LNCaP clone FGC (cell line): Measurements from ENCODE around the gene BPIFB3.

Experiments
- DNase-seq: peaks from one replicate; pipeline ENCODE4 v3.0.0-alpha.2; 2011; ENCODE audit warnings: low read depth
- H3K4me3 ChIP-seq: 2 replicates; pipeline ENCODE4 v1.5.1; 2011; ENCODE audit warnings: mild to moderate bottlenecking, low read depth, low read length, control low read depth
- CTCF ChIP-seq: IDR thresholded peaks from 2 replicates; pipeline ENCODE4 v1.5.1; 2012; ENCODE audit warnings: mild to moderate bottlenecking; ENCODE audit not compliant: control insufficient read depth, insufficient read depth; ENCODE audit errors: extremely low read depth

The BPIFB3 gene

DNA sequence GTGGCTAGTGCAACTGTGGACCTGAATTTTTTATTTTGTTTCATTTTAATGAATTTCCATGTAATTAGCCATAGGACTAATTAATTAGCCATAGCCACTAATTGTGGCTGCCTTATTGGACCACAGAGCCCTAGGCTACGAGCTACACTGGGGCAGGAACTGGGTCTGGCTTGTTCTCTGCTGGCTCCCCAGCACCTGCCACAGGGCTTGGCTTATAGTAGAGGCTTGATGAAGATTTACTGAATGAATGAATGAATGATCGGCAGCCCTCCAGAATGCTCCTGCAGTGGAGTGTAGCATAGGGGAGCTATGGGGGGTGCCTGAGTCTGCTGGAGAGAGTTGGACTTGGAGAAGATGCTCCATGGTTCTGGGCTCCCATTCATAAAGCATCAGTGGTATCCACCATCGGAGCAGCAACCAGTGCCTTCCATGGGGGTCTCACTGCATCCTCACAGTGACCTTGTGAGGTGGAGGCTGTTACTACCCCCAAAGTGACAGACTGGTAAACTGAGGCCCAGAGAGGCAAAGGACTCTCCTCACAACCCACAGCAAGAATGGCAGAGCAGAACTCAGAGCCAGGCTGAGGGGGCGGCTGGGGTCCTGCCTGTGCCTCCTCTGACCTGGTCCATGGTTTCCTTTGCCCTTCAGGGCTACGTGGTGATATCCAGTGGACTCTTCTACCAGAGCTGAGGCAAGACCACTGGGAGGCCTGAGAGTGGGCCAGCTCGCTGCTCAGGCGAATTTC is 30.8 kb upstream of the BPIFB3 start:
- TF ChIP-seq CTCF, result no peak
- no peak overlapping the region for H3K4me3 ChIP-seq
- no peak for DNase-seq

DNA sequence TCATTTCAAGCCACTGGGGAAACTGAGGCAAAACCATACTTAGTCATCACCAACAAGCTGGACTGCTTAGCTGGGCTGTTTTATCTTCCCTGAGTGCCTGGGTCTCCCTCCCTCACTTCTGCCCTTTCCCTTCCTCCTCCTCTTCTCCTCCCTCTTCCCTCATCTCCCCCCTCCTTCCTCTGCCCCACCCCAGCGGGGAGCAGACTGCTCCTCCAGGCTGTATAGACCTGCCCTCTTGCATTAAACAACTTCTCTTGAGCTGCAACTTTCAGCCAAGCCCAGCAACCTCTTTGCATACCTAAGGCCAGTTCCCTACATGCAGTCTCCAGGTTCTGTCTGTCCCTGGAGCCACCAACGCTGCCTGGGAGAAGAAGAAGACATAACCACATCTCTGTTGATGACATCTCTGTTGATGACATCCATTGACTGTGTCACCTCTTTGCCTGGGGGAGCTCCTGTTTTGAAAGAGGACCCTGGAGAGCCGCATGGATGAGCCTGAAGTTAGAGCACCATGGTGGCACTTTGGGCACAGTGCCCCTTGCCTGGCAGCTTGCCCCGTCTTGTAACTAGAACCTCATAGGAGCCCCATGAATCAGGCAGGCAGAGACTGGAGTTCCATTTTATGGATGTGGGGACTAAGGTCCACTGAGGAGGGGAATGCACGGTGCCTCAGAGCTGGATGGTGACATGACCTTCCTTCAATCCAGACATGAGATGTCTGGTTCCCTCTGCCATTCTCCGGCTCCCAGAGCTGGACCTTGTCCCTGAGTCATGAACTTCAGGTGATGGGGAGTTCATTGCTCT is 30.1 kb upstream of the BPIFB3 start:
- no peak overlapping the region for H3K4me3 ChIP-seq
- no peak for TF ChIP-seq CTCF
- DNase-seq, result no peak

- no peak overlapping the region for H3K4me3 ChIP-seq
- no peak for TF ChIP-seq CTCF
Measured at GRCh38 chr20:33024243-33024560, 29.5 kb upstream of the BPIFB3 start.

DNA sequence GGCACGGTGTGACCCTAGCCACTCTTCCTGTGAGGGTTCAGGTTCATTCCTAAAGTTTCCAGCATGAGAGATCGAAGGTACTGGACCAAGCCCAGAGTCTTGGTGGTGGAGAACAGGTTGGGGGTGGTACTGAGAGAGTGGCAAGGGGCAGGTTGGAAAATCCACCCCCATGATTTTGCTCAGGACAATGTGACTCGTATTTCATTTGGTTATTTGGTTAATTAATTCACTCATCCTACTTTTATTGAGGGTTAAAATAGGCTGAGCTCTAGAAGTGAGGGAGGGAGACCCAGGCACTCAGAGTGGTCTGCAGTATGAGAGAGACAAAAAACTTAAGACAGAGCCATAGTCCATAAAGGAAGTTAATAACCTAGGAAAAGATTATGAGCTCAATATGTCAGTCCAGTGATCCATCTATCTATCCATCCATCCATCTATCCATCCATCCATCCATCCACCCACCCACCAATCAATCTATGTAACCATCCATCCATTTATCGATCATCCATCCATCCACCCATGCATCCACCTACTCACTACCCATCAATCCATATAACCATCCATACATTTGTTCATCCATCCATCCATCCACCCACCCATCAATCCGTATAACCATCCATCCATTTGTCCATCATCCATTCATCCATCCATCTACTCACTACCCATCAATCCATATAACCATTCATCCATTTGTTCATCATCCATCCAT is 28.9 kb upstream of the BPIFB3 start:
- TF ChIP-seq CTCF, result no peak
- H3K4me3 ChIP-seq, result no peak overlapping the region
- no peak for DNase-seq

More at GRCh38 chr20:33024243-33024560, 29.5 kb upstream of the BPIFB3 start:
- DNase-seq, result no peak

DNA sequence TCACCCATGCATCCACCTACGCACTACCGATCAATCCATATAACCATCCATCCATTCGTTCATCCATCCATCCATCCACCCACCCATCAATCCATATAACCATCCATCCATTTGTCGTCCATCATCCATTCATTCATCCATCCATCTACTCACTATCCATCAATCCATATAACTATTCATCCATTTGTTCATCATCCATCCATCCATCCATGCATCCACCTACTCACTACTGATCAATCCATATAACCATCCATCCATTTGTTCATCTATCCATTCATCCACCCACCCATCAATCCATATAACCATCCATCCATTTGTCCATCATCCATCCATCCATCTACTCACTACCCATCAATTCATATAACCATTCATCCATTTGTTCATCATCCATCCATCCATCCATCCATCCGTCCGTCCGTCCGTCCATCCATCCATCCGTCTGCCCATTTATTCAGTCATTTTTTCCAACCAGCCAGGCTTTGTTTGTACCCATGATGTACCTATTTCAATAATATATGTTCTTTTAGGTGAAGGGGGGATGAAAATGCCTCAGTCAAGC is 28.3 kb upstream of the BPIFB3 start:
- TF ChIP-seq CTCF, result no peak
- no peak for DNase-seq
- no peak overlapping the region for H3K4me3 ChIP-seq

- no peak for DNase-seq
- no peak for TF ChIP-seq CTCF
- no peak overlapping the region for H3K4me3 ChIP-seq
Measured at GRCh38 chr20:33026072-33026778, 27.5 kb upstream of the BPIFB3 start.
